Upper lobe of left lung (tissue), 4 donors: ENCODE data around the gene SLC9C1.

Source experiments
- POLR2AphosphoS5 ChIP-seq, 2 donors: sonication (generic); formaldehyde crosslinking; IDR thresholded peaks; one replicate each; pipeline ENCODE4 v1.5.1; 2017; ENCODE audit warnings: antibody characterized with exemption in 2 of 2
- TF ChIP-seq, protein P1 (sequence below), 6 experiments: fragments of 450-650 bp in 4 of 6; fragments of 200-600 bp in 2 of 6; sonication (generic) in 2 of 6; IDR thresholded peaks; one replicate each; pipeline ENCODE4 v1.5.1; 2016 to 2019; ENCODE audit warnings: antibody characterized with exemption in 6 of 6

DNA sequence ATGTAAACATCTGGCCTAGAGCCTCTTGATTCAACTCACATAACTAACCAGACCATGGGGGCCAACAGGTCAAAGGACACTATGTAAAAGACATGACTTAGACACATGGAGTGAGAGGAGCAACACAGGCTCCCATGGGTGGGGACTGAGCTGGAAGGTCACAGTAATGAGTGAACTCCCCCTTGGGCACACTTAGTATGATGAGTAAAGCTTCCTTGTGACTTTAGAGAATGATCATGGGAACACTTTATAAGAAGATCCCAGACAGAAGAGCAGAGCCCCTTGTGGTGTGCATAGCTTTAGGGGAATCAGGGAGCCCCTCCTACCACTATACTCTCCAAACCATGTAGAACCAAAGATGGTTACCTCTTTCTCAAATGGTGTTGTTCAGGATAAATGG lies 171.1 kb downstream of the SLC9C1 start:
- TF ChIP-seq POLR2AphosphoS5 (IDR thresholded peaks at IDR 0.05) = no peak
- TF ChIP-seq, protein P1, sequence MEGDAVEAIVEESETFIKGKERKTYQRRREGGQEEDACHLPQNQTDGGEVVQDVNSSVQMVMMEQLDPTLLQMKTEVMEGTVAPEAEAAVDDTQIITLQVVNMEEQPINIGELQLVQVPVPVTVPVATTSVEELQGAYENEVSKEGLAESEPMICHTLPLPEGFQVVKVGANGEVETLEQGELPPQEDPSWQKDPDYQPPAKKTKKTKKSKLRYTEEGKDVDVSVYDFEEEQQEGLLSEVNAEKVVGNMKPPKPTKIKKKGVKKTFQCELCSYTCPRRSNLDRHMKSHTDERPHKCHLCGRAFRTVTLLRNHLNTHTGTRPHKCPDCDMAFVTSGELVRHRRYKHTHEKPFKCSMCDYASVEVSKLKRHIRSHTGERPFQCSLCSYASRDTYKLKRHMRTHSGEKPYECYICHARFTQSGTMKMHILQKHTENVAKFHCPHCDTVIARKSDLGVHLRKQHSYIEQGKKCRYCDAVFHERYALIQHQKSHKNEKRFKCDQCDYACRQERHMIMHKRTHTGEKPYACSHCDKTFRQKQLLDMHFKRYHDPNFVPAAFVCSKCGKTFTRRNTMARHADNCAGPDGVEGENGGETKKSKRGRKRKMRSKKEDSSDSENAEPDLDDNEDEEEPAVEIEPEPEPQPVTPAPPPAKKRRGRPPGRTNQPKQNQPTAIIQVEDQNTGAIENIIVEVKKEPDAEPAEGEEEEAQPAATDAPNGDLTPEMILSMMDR (IDR thresholded peaks at IDR 0.05) = no peak
